ENCODE measurements around the gene HERPUD2.

GRCh38 chr7:35624299-35625186 is 70.4 kb downstream of the HERPUD2 start:
- TF ChIP-seq CTCF (IDR thresholded peaks at IDR 0.05) (peak; percentile 32 to 87 (median 68)), POLR2A (IDR thresholded peaks at IDR 0.05) (no peak)

Data from Peyer's patch (tissue), 4 donors.